IMR-90 (cell line): ENCODE data around the gene CHD2. TPM values are rescaled to one million over a fixed set of nuclear protein-coding genes. Genes with fewer than 3 reads are reported as not detected.

Source experiments
- ATAC-seq: fragments of 200-7000 bp; cut with Tn5 transposase; 2 replicates; pipeline ENCODE4 v1.9.1; 2020; ENCODE audit warnings: low read depth, mild to moderate bottlenecking, moderate library complexity
- BruUV-seq: library from RNA; stranded (reverse); fragments of 400-500 nt; replicated peaks from 2 replicates; lab custom pipeline; 2021; lab: Mats Ljungman, UMichigan
- CTCF ChIA-PET: fragments of 300-600 bp; formaldehyde crosslinking; extraction: SDS; loops from one replicate; lab custom pipeline; 2021; ENCODE audit warnings: antibody characterized with exemption; lab: Yijun Ruan, JAX
- POLR2A ChIA-PET: fragments of 300-600 bp; sonication (Branson Sonifier 250); formaldehyde crosslinking; loops from one replicate; lab custom pipeline; 2022; ENCODE audit warnings: antibody characterized with exemption; ENCODE audit not compliant: unreplicated experiment; lab: Charles Lee
- DNase-seq: peaks from one replicate; pipeline ENCODE4 v3.0.0; 2013
- H2AFZ ChIP-seq: replicated peaks from 2 replicates; pipeline ENCODE3; 2013; ENCODE audit warnings: low read length, mild to moderate bottlenecking; ENCODE audit not compliant: poor library complexity
- H2AK5ac ChIP-seq: 2 replicates; pipeline ENCODE4 v1.6.1; 2013; ENCODE audit warnings: low read depth, low read length, inconsistent platforms
- H2AK9ac ChIP-seq: replicated peaks from 2 replicates; pipeline ENCODE3; 2013; ENCODE audit warnings: mild to moderate bottlenecking, low read depth, low read length, moderate library complexity; ENCODE audit not compliant: poor library complexity
- H2BK120ac ChIP-seq: 2 replicates; pipeline ENCODE4 v1.6.1; 2013; ENCODE audit warnings: low read depth, low read length, inconsistent platforms
- H2BK15ac ChIP-seq: 3 replicates; pipeline ENCODE4 v1.6.1; 2013; ENCODE audit warnings: low read depth, low read length, inconsistent platforms
- H2BK20ac ChIP-seq: 2 replicates; pipeline ENCODE4 v1.6.1; 2013; ENCODE audit warnings: low read depth, mild to moderate bottlenecking, inconsistent platforms, low read length, moderate library complexity
- H2BK5ac ChIP-seq: 2 replicates; pipeline ENCODE4 v1.6.1; 2013; ENCODE audit warnings: mild to moderate bottlenecking, low read depth, low read length, inconsistent platforms; ENCODE audit not compliant: poor library complexity, severe bottlenecking
- H3K14ac ChIP-seq: replicated peaks from 2 replicates; pipeline ENCODE4 v1.6.1; 2013; ENCODE audit warnings: low read depth, low read length, inconsistent platforms
- H3K18ac ChIP-seq: 2 replicates; pipeline ENCODE4 v1.6.1; 2013; ENCODE audit warnings: low read depth, low read length, control low read depth
- H3K23ac ChIP-seq: 2 replicates; pipeline ENCODE4 v1.6.1; 2013; ENCODE audit warnings: low read depth, low read length, inconsistent platforms
- H3K27ac ChIP-seq: 2 replicates; pipeline ENCODE4 v1.5.1; 2013; ENCODE audit warnings: mild to moderate bottlenecking, control low read depth, low read length; ENCODE audit not compliant: insufficient read depth
- H3K27me3 ChIP-seq: 2 replicates; pipeline ENCODE4 v1.6.1; 2013; ENCODE audit warnings: low read length; ENCODE audit not compliant: control insufficient read depth, insufficient read depth
- H3K36me3 ChIP-seq: 2 replicates; pipeline ENCODE4 v1.6.1; 2013; ENCODE audit warnings: low read length, mixed read lengths; ENCODE audit not compliant: control insufficient read depth, insufficient read depth
- H3K4ac ChIP-seq: 2 replicates; pipeline ENCODE4 v1.6.1; 2013; ENCODE audit warnings: low read depth, low read length, inconsistent platforms
- H3K4me1 ChIP-seq: 2 replicates; pipeline ENCODE4 v1.6.1; 2013; ENCODE audit warnings: low read length, mixed read lengths; ENCODE audit not compliant: control insufficient read depth, insufficient read depth
- H3K4me2 ChIP-seq: 2 replicates; pipeline ENCODE4 v1.6.1; 2013; ENCODE audit warnings: low read depth, mild to moderate bottlenecking, control low read depth, low read length, moderate library complexity
- H3K4me3 ChIP-seq: 2 replicates; pipeline ENCODE4 v1.5.1; 2013; ENCODE audit warnings: low read depth, mild to moderate bottlenecking, control low read depth, low read length, moderate library complexity; ENCODE audit not compliant: insufficient read depth
- H3K56ac ChIP-seq: 2 replicates; pipeline ENCODE4 v1.6.1; 2013; ENCODE audit warnings: low read length, inconsistent platforms; ENCODE audit not compliant: insufficient read depth; ENCODE audit errors: extremely low read depth
- H3K79me1 ChIP-seq, 2 experiments: 2 replicates each; pipeline ENCODE4 v1.6.1; 2013; ENCODE audit warnings: low read length in 2 of 2, inconsistent platforms in 1 of 2, low read depth in 1 of 2
- H3K9ac ChIP-seq: 2 replicates; pipeline ENCODE4 v1.6.1; 2013; ENCODE audit warnings: low read depth, low read length, control low read depth
- H3K9me1 ChIP-seq: 2 replicates; pipeline ENCODE4 v1.6.1; 2013; ENCODE audit warnings: low read length, inconsistent platforms; ENCODE audit not compliant: insufficient read depth
- H3K9me3 ChIP-seq: 2 replicates; pipeline ENCODE4 v1.6.1; 2013; ENCODE audit warnings: low read length; ENCODE audit not compliant: control insufficient read depth, insufficient read depth
- H4K20me1 ChIP-seq: 2 replicates; pipeline ENCODE4 v1.6.1; 2013; ENCODE audit warnings: low read length, inconsistent platforms; ENCODE audit not compliant: insufficient read depth
- H4K5ac ChIP-seq: 2 replicates; pipeline ENCODE4 v1.6.1; 2013; ENCODE audit warnings: mild to moderate bottlenecking, low read depth, low read length, control low read depth
- H4K8ac ChIP-seq, 2 experiments: 2 replicates each; pipeline ENCODE4 v1.6.1; 2013; ENCODE audit warnings: low read depth in 2 of 2, low read length in 2 of 2, control low read depth in 1 of 2, inconsistent platforms in 1 of 2
- H4K91ac ChIP-seq: 2 replicates; pipeline ENCODE4 v1.6.1; 2013; ENCODE audit warnings: low read depth, low read length, inconsistent platforms; ENCODE audit not compliant: insufficient read depth
- FOS ChIP-seq: fragments of 150-350 bp; IDR thresholded peaks from 2 replicates; pipeline ENCODE4 v1.6.1; 2016; ENCODE audit warnings: low read depth, low read length
- RCOR1 ChIP-seq: IDR thresholded peaks from 2 replicates; pipeline ENCODE4 v1.6.1; 2012; ENCODE audit warnings: mild to moderate bottlenecking, low read length, improper control_type of control experiment; ENCODE audit not compliant: insufficient replicate concordance
- RFX5 ChIP-seq: IDR thresholded peaks from 2 replicates; pipeline ENCODE4 v1.8.0; 2012; ENCODE audit warnings: low read depth, mild to moderate bottlenecking, low read length, moderate library complexity
- WGBS, 2 experiments: methylation state at CpG; one replicate each; pipeline versions ENCODE4 v1.1.5 to v1.1.7; 2013; ENCODE audit warnings: missing lambda C conversion rate in 2 of 2; ENCODE audit not compliant: insufficient read length in 1 of 2; ENCODE audit errors: extremely low coverage in 2 of 2; 5-methylcytosine and 5-hydroxymethylcytosine counted together
- dilution Hi-C: fragments of 300-500 bp; cut with HindIII; formaldehyde crosslinking; loops from one replicate; pipeline ENCODE4 v1.14.3; 2018; ENCODE audit warnings: low sequenced_read_pairs; ENCODE audit not compliant: unreplicated experiment
- in situ Hi-C: fragments of 300-500 bp; cut with MboI; formaldehyde crosslinking; loops from 3 replicates; pipeline ENCODE4 v1.14.3; 2019; ENCODE audit warnings: low sequenced_read_pairs, inconsistent platforms, mixed read lengths
- intact Hi-C: fragments of 100-400 bp; cut with micrococcal nuclease; formaldehyde crosslinking; loops from 2 replicates; pipeline ENCODE4 v1.10.0; 2022
- polyA plus RNA-seq, 3 experiments: library from polyadenylated mRNA; depleted of rRNA; stranded (reverse); fragments of >200 nt; gene quantifications; 2 replicates each; pipeline ENCODE4 v1.2.3, GENCODE V29; 2012; ENCODE audit warnings: low replicate concordance in 1 of 3
- total RNA-seq: library from RNA; depleted of rRNA; stranded (reverse); fragments of >200 nt; gene quantifications from 2 replicates; pipeline ENCODE4 v1.2.3, GENCODE V29; 2012
- TF ChIP-seq, protein P1 (sequence below): fragments of 150-350 bp; IDR thresholded peaks from 2 replicates; pipeline ENCODE4 v1.6.1; 2016; ENCODE audit warnings: low read depth, mild to moderate bottlenecking, low read length, moderate library complexity, borderline replicate concordance

The CHD2 gene
- total and polyA plus RNA-seq, 2 of the 4 experiments (the other 2 are of a cell fraction), result 44.9 to 64.7 TPM

DNA sequence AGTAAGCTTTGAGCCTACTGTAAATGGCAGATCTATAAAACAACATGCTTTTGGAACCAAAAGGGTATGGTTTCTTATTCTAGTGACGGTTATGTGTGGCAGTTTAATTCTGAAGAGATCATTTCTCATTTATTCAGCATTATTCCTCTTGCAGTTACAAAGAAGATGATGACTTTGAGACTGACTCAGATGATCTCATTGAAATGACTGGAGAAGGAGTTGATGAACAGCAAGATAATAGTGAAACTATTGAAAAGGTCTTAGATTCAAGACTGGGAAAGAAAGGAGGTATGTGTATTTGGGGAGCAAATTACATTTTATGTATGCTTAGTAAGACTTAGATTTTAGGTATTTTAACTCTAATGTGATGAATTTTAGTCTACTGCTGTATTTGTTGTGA, 41.5 kb downstream of the CHD2 start:
- ChIA-PET POLR2A (no interaction called here), CTCF (no interaction called here)
- no peak overlapping the region for H3K4ac ChIP-seq
- H2BK5ac ChIP-seq, result peak overlapping the region; percentile 33
- no peak for TF ChIP-seq RCOR1
- TF ChIP-seq, protein P1, sequence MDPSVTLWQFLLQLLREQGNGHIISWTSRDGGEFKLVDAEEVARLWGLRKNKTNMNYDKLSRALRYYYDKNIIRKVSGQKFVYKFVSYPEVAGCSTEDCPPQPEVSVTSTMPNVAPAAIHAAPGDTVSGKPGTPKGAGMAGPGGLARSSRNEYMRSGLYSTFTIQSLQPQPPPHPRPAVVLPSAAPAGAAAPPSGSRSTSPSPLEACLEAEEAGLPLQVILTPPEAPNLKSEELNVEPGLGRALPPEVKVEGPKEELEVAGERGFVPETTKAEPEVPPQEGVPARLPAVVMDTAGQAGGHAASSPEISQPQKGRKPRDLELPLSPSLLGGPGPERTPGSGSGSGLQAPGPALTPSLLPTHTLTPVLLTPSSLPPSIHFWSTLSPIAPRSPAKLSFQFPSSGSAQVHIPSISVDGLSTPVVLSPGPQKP, result no peak
- no peak for TF ChIP-seq RFX5
- no peak for TF ChIP-seq FOS
- no peak overlapping the region; a peak in 1 of 4 replicates for H4K8ac ChIP-seq
- H3K9ac ChIP-seq, result no peak overlapping the region
- WGBS, 2 experiments, result no CpG with 5 or more reads among the region's 1 CpG
- H2AFZ ChIP-seq, result no peak overlapping the region
- no peak overlapping the region for H4K5ac ChIP-seq
- peaks cover 4% of the 10 kb centered on the region; the same call in 1 of the 2 replicates for H4K20me1 ChIP-seq
- in situ Hi-C loops, result no loop called here
- H4K91ac ChIP-seq, result no peak overlapping the region
- no peak overlapping the region for H2BK120ac ChIP-seq
- H3K4me2 ChIP-seq, result no peak overlapping the region
- no peak overlapping the region for H3K4me3 ChIP-seq
- BruUV-seq, result no TSS peak
- H3K4me1 ChIP-seq, result no peaks in the 10 kb centered on the region
- no peak overlapping the region for H2BK20ac ChIP-seq
- no peak overlapping the region for H3K27ac ChIP-seq
- DNase-seq (no peak), ATAC-seq (no peak)
- dilution Hi-C loops, result loop anchor here (25.0 kb wide), 1 partner anchor 129 kb away; no protein-coding TSS in a partner anchor
- H3K36me3 ChIP-seq, result peaks cover 67% of the 10 kb centered on the region
- peaks cover 30 to 43% of the 10 kb centered on the region in 2 experiments for H3K79me1 ChIP-seq
- H3K9me3 ChIP-seq, result no peaks in the 10 kb centered on the region
- no peak overlapping the region for H2AK9ac ChIP-seq
- H2BK15ac ChIP-seq, result no peak overlapping the region
- H3K14ac ChIP-seq, result no peak overlapping the region
- no peak overlapping the region for H3K23ac ChIP-seq
- H3K9me1 ChIP-seq, result no peaks in the 10 kb centered on the region
- no peak overlapping the region for H3K56ac ChIP-seq
- H2AK5ac ChIP-seq, result no peak overlapping the region
- intact Hi-C loops, result loop anchor here (5.0 kb wide), 2 partner anchors 41 to 66 kb away; no protein-coding TSS in a partner anchor
- no peak overlapping the region for H3K18ac ChIP-seq
- no peaks in the 10 kb centered on the region for H3K27me3 ChIP-seq
